Smooth muscle cell (in vitro differentiated cells): Measurements from ENCODE around the gene COL4A2. TPM values are rescaled to one million over a fixed set of nuclear protein-coding genes. Genes with fewer than 3 reads are reported as not detected.
A peak's percentile ranks its signal among the peaks of the same experiment; 100 is the strongest.

ENCODE experiments used
- DNase-seq: peaks from one replicate; lab custom pipeline; 2025; ENCODE audit not compliant: unreplicated experiment; lab: John Stamatoyannopoulos, UW
- H2AFZ ChIP-seq: fragments of 200-600 bp; sonication (generic); 2 replicates; pipeline ENCODE4 v1.6.0; 2016; ENCODE audit warnings: antibody characterized with exemption, low read depth, mild to moderate bottlenecking
- H3F3A ChIP-seq: fragments of 200-600 bp; sonication (generic); 2 replicates; pipeline ENCODE4 v1.6.0; 2017; ENCODE audit warnings: antibody characterized with exemption, low read depth
- H3K27ac ChIP-seq: fragments of 200-600 bp; sonication (generic); 2 replicates; pipeline ENCODE4 v1.5.1; 2016; ENCODE audit warnings: low read depth, mild to moderate bottlenecking
- H3K27me3 ChIP-seq: fragments of 200-600 bp; sonication (generic); 2 replicates; pipeline ENCODE4 v1.6.1; 2016; ENCODE audit warnings: low read depth, mild to moderate bottlenecking
- H3K36me3 ChIP-seq: fragments of 200-600 bp; sonication (generic); 2 replicates; pipeline ENCODE4 v1.5.1; 2016; ENCODE audit warnings: low read depth
- H3K4me1 ChIP-seq: fragments of 200-600 bp; sonication (generic); 2 replicates; pipeline ENCODE4 v1.5.1; 2016; ENCODE audit warnings: low read depth
- H3K4me2 ChIP-seq: fragments of 200-600 bp; sonication (generic); 2 replicates; pipeline ENCODE4 v1.6.0; 2016; ENCODE audit warnings: mild to moderate bottlenecking
- H3K4me3 ChIP-seq: fragments of 200-600 bp; sonication (generic); 2 replicates; pipeline ENCODE4 v1.5.1; 2016; ENCODE audit warnings: mild to moderate bottlenecking
- H3K79me2 ChIP-seq: fragments of 200-600 bp; sonication (generic); 2 replicates; pipeline ENCODE4 v1.6.0; 2016; ENCODE audit warnings: low read depth, mild to moderate bottlenecking
- H3K9ac ChIP-seq: fragments of 200-600 bp; sonication (generic); 2 replicates; pipeline ENCODE4 v1.6.0; 2016; ENCODE audit warnings: low read depth
- H3K9me3 ChIP-seq: fragments of 200-600 bp; sonication (generic); replicated peaks from 2 replicates; pipeline ENCODE4 v1.5.1; 2016; ENCODE audit warnings: low read depth
- H4K20me1 ChIP-seq: fragments of 200-600 bp; sonication (generic); 2 replicates; pipeline ENCODE4 v1.6.0; 2016; ENCODE audit warnings: low read depth
- WGBS: methylation state at CpG from one replicate; pipeline ENCODE4 v1.1.7; 2016; ENCODE audit warnings: low lambda C conversion rate; 5-methylcytosine and 5-hydroxymethylcytosine counted together
- polyA plus RNA-seq: library from polyadenylated mRNA; unstranded; fragments of >200 nt; fragmentation: Nextera tagmentation; extraction: Ambion mirVana; gene quantifications from 2 replicates; pipeline ENCODE4 v1.2.1, GENCODE V29; 2016
- total RNA-seq: library from RNA; depleted of rRNA; stranded (reverse); fragments of >200 nt; gene quantifications from 2 replicates; pipeline ENCODE4 v1.2.3, GENCODE V29; 2014
- TF ChIP-seq, protein P1 (sequence below): fragments of 200-600 bp; sonication (generic); IDR thresholded peaks from 2 replicates; pipeline ENCODE4 v1.5.1; 2017; ENCODE audit warnings: borderline replicate concordance, mild to moderate bottlenecking, antibody characterized with exemption; ENCODE audit not compliant: insufficient read depth, poor library complexity, severe bottlenecking

Gene COL4A2
- total and polyA plus RNA-seq, 2 experiments from 2014 or later, result 1,456 to 2,786 TPM

DNA sequence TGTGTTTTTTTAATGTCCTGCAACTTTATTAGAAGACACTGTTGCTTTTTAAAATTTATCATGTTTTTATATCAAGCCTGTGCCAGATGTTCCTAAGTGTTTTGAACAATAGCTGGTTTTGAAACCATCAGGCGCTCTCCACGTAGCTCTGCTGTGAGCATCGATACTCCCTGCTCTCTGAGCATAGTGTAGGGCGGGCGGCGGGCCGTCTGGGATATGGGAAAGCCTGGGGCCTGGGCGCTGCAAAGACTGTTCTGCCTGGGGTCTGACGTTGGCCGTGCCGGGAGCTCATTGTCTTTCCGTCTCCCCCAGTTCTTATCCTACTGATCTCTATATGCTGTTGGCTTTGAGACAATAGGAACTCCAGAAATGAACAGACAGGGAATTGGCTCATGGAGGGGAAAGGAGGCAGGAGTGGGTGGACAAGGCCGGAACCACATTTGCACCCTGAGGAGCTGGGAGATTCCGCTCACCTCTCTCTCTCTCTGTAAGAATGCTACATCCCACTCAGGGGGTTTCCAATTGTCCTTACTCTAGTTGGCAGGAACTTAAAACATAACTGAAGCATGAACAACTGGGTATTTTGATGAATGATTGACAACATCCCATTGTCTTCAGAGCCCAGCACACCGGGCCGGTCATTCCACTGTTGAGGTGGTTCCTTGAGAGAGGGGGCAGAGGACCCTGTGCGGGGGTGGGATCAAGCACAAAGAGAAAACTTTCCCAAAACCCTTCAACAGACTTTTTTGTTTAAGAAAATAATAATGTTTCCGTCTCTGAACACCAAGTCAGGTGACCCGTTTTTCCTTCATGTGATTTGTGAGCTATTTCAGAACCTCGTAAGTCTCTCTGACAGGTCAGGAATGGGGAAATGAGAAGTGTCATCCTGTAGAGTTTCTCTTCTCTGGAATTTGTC lies 64.7 kb downstream of the COL4A2 start:
- H2AFZ ChIP-seq, result no peak overlapping the region
- peak overlapping the region; percentile 97 for H3K27ac ChIP-seq
- DNase-seq, result no peak
- no peaks in the 10 kb centered on the region for H3K36me3 ChIP-seq
- 77% methylated on average over 20 of the region's 20 CpGs for WGBS
- no peaks in the 10 kb centered on the region for H3K9me3 ChIP-seq
- H3K4me1 ChIP-seq, result peaks cover 19% of the 10 kb centered on the region
- H3K9ac ChIP-seq, result no peak overlapping the region
- H3K27me3 ChIP-seq, result no peaks in the 10 kb centered on the region
- peaks cover 100% of the 10 kb centered on the region for H3K79me2 ChIP-seq
- peak overlapping the region; percentile 51 for H3K4me2 ChIP-seq
- TF ChIP-seq, protein P1, sequence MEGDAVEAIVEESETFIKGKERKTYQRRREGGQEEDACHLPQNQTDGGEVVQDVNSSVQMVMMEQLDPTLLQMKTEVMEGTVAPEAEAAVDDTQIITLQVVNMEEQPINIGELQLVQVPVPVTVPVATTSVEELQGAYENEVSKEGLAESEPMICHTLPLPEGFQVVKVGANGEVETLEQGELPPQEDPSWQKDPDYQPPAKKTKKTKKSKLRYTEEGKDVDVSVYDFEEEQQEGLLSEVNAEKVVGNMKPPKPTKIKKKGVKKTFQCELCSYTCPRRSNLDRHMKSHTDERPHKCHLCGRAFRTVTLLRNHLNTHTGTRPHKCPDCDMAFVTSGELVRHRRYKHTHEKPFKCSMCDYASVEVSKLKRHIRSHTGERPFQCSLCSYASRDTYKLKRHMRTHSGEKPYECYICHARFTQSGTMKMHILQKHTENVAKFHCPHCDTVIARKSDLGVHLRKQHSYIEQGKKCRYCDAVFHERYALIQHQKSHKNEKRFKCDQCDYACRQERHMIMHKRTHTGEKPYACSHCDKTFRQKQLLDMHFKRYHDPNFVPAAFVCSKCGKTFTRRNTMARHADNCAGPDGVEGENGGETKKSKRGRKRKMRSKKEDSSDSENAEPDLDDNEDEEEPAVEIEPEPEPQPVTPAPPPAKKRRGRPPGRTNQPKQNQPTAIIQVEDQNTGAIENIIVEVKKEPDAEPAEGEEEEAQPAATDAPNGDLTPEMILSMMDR, result no peak
- H3F3A ChIP-seq, result peaks cover 58% of the 10 kb centered on the region
- no peak overlapping the region for H3K4me3 ChIP-seq
- H4K20me1 ChIP-seq, result peaks cover 65% of the 10 kb centered on the region

DNA sequence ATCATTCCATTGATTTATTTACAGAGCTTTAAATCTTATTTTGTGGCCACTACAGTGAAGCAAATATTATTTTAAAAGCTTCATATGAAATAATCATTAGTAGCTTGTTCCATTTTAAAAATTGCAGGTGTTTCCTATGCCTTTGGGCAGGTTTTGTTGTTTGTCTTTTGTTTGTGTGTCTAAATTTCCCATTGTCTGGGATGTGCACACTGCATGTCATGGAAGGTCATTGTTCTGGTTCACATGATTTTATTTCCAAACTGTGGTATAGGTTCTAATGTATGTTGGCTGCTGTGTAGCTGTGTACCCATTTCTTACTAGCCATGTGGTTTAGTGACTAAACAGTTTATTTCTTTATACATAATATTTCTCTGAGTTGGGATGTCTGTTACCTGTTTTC lies 65.6 kb downstream of the COL4A2 start:
- Histone ChIP-seq H3K4me3 (no peak overlapping the region), H3K9ac (no peak overlapping the region), H3K4me1 (peaks cover 24% of the 10 kb centered on the region), H3F3A (peaks cover 63% of the 10 kb centered on the region), H3K36me3 (no peaks in the 10 kb centered on the region), H3K27me3 (no peaks in the 10 kb centered on the region), H4K20me1 (peaks cover 73% of the 10 kb centered on the region), H3K79me2 (peaks cover 100% of the 10 kb centered on the region), H2AFZ (no peak overlapping the region), H3K4me2 (peak overlapping the region; percentile 5), H3K9me3 (no peaks in the 10 kb centered on the region), H3K27ac (peak overlapping the region; percentile 97)
- TF ChIP-seq, protein P1, result no peak
- DNase-seq, result no peak

DNA sequence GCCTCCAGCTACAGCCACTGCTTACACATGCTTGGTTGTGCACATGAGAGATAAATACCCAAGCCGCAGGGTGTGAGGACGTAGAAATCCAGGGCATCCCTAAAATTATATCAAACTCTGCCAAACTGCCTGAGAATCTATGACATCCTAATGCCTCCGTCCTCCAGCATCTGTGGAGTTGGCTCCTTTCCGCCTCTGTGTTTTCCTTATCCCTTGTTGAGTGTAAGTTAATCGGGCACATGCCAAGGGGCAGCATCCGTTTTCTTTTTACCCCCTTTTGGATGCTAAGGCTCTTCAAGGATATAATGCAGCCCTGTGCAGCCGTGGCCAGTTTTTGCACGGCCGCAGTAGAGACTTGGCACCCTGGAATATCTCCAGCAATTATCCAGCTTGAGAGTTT lies 66.5 kb downstream of the COL4A2 start:
- Histone ChIP-seq H3K27me3 (no peaks in the 10 kb centered on the region), H3K27ac (peak overlapping the region; percentile 97), H4K20me1 (peaks cover 82% of the 10 kb centered on the region), H3K4me1 (peaks cover 24% of the 10 kb centered on the region), H3F3A (peaks cover 71% of the 10 kb centered on the region), H3K4me3 (no peak overlapping the region), H2AFZ (no peak overlapping the region), H3K36me3 (no peaks in the 10 kb centered on the region), H3K9me3 (no peaks in the 10 kb centered on the region), H3K9ac (no peak overlapping the region), H3K4me2 (no peak overlapping the region), H3K79me2 (peaks cover 100% of the 10 kb centered on the region)
- whole genome bisulfite sequencing, result 92% methylated on average over 9 of the region's 9 CpGs
- TF ChIP-seq, protein P1, result no peak
- DNase-seq, result no peak
